Activated CD4-positive, alpha-beta T cell treated with anti-CD3 and anti-CD28 coated beads, Interleukin-2, Interleukin-4, amounts not matched to agents 100 ng/mL and 50 ng/mL, durations not matched to agents 16 hours and 8 hours (primary cell): ENCODE data around the gene STPG3.

Source experiments
- DNase-seq: peaks from one replicate; pipeline ENCODE4 v3.0.0-alpha.2; 2020; ENCODE audit warnings: low spot score

Gene STPG3

DNA sequence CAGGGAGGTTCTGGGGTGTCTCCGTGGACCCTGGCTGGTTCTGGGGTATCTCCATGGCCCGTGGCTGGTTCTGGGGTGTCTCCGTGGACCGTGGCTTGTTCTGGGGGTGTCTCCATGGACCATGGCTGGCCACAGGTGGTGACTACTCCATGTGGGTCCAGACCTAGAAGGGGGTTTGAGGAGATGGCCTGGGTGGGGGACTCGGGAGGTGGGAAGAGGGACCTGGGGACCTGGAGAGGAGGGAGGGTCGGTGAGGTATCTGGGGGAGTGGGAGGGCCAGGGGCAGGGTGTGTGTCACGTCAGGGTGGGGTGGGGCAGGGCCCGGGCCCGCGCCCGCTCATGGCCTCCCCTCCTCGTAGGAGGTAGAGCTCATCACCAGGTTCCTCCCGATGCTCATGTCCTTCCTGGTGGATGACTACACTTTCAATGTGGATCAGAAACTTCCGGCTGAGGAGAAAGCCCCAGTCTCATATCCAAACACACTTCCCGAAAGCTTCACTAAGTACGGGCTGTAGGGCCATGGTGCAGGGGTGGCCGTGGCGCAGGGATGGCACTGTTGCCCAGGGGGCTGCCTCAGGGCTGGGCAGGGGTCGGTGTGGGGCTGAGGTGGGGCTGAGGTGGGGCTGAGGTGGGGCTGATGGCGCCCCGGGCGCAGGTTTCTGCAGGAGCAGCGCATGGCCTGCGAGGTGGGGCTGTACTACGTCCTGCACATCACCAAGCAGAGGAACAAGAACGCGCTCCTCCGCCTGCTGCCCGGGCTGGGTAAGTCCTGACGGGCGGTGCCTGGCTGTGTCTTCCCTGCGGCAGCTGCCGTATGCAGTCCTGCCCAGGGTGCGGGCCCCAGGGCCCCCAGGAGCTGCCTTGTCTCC lies 15.7 kb downstream of the STPG3 start:
- no peak for DNase-seq

DNA sequence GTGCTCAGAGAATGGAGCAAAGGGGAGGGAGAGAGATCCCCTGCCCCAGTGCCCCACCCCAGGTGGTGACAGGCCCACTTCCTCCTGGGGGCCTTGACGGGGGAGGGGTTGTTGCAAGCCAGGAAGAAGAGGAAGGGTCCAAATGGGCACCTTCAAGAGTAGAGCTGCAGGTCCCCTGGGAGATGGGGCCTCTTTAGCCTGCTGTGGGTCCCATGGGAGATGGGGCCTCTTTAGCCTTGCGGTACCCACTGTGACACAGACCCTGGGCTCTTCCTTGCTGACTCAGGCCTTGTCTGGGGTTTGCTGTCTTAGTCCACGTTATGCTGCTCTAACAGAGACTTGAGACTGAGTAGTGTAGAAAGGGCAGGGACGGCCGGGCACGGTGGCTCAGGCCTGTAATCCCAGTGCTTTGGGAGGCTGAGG lies 16.9 kb downstream of the STPG3 start:
- DNase-seq = no peak

DNA sequence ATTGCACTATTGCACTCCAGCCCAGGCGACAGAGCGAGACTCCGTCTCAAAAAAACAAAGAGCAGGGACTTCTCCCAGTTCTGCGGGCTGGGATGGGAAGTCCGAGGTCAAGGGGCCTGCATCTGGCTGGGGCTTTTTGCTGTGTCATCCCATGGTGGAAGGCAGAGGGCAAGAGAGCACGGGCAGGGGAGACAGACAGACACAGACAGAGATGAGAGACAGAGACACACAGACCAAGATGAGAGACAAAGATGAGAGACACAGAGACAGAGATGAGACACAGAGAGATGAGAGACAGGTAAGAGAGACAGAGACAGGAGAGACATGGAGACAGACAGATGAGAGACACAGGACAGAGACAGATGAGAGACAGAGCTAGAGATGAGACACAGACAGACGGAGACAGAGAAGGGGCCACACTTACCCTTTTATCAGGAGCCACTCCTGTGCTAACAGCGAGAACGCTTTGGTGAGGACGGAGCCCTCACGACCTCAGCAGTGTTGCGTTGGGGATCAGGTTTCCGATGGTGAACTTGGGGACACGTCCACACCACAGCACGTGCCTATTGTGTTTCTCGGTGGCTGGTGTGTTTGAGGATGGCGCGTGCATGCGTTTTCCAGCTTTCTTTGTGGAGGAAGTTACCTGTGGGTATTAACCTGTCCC lies 17.6 kb downstream of the STPG3 start:
- no peak for DNase-seq

- DNase-seq = no peak
These were observed 18.2 kb downstream of the STPG3 start for GRCh38 chr9:137269231-137269772.

- DNase-seq = no peak
These were observed 20.0 kb downstream of the STPG3 start for GRCh38 chr9:137270929-137271695.

DNA sequence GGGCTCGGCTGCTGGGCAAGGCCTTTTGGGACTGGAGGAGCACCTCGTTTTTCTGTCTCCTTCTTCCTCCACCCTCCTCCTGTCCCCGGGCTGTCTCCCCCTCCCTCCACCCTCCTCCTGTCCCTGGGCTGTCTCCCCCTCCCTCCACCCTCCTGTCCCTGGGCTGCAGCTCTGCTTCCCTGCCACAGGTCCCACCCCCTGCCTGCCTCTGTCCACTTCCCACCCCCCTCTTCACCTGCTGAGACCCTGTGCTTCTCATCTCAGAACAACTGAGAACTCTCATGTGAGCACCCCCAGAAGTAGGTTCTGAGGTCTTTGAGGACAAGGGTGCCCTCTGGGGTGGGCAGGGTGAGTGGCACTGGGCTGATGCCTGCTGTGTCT lies 20.6 kb downstream of the STPG3 start:
- no peak for DNase-seq

DNA sequence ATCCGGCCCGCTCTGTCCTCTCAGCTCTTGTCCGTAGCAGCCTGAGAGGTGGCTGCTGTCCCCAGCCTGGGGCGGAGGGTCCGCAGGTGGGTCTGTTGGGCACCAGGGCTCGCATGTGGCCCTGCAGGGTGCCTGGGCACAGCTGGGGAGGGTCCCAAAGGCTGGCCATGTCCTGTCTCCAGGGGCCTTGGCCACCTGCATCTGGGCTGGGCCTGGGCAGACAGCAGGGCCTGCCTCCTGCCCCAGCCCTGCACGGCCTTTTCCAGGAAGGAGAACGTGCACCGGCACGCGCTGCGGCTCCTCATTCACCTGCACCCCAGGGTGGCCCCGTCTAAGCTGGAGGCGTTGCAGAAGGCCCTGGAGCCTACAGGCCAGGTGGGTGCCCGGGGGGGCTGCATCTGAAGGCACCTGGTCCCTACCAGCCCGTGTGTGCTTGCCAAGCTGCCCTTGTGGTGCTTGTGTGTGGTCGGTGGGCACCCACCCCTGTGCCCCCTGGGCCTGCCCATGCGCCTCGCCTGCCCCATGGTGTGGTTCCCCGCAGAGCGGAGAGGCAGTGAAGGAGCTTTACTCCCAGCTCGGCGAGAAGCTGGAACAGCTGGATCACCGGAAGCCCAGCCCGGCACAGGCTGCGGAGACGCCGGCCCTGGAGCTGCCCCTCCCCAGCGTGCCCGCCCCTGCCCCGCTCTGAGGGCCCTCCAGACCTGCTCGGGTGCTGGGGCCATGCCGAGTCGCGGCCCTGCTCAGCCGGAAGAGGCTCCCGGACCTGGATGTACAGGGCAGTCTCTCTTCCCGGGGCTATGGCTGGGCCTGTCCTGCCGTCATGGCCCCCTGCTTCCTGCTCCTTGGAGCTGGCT lies 21.4 kb downstream of the STPG3 start:
- no peak for DNase-seq

DNA sequence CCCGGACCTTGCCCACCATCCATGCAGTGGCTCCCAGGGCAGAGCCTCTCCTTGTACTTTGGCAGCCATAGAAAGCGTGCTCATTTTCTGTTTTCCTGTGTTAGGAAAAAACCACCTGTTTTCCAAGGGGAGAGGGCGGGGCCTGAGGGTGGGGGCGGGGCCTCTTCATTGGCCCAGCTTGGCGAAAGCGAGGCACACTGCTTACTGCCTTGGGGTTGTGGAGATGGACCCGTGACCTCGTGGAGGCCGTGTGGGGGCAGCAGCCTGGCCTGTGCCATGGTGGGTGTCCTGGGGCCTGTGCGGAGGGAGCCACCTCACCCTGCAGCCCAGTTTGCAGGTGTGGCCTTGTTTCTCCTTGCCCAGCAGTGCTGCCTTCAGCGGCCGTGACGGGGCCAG lies 22.0 kb downstream of the STPG3 start:
- no peak for DNase-seq

DNA sequence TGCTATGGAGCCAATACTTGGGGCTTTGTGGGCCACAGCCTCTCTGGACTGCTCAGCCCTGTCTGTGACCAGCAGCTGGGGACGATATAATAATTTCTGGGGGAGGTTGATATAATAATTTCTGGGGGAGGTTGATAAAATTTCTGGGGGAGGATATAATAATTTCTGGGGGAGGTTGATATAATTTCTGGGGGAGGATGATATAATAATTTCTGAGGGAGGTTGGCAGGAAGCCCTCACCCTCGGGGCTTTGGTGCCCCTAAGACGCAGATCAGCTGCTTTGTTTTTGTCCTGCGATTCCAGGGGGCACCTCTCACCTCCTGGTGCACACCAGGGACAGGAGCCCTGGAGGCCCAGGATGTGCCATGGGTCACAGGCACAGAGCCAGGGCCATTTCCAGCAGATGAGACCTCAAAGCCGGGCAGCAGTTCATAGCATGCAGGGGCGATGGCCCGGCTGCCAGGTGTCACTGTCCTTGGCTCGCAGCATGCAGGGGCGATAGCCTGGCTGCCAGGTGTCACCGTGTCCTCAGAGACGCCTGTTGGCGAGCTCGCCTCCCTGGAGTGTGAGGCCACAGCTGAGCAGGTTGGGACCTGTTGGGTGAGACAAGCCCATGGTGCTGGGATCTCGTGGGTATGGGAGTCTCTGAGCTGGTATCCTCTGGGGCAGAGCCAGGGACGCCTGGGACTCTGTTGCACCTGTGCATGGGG lies 22.7 kb downstream of the STPG3 start:
- no peak for DNase-seq

DNA sequence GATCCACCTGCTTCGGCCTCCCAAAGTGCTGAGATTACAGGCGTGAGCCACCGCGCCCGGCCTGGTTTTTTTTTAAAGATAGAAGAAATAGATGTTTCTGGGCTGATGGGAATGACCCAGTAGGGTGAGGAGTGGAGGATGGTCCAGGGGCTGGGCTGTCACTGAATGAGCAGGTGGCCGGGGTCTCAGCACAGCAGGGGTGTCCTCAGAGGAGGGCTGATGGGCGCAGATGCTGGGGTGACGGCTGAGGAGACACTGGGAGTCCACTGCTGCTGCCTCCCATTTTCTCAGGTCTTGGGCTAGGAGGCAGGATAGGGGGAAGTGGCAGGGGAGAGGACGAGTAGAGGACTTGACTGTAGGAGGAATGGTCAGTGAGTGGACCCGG lies 24.1 kb downstream of the STPG3 start:
- no peak for DNase-seq

DNA sequence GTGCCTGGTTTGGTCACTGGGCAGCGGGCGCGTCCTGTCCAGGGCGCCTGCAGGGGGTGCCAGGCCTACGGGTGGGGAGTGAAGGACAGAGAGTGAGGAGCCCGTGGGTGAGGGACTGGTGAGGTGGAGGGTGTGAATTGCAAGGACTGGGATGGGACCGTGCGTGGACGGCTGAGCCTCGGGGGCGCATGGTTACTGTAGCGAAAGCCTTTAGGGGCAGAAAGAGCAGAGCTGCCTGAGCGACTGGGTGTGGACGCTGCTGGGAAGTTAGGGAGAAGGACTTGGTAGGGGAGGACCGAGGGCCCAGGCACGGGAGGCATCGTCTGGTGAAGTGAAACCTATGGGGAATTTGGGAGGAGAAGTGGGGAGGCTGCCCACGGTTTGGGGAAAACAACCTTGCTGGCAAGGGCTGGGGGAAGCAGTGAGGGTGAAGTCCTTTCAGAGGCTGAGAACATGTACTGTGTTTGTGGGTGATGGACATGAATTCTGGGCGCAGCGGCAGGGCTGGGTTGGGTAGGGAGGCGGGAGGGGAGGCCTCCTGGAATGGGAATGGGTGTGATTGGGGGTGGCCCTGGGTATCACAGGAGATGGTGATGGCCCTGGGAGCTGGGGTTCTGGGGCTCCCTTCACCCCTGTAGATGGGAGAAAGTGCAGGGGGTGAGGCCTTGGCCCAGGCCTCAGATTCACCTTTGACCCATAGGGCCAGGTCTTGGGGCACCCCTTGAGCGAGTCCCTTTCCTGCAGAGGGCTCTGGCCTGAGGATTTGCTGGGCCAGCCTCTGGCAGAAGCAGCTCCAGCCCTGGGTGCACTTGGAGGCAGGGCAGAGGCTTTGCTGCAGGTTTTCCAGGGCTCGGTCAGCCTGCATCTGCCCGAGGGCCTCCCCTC lies 24.7 kb downstream of the STPG3 start:
- no peak for DNase-seq

DNA sequence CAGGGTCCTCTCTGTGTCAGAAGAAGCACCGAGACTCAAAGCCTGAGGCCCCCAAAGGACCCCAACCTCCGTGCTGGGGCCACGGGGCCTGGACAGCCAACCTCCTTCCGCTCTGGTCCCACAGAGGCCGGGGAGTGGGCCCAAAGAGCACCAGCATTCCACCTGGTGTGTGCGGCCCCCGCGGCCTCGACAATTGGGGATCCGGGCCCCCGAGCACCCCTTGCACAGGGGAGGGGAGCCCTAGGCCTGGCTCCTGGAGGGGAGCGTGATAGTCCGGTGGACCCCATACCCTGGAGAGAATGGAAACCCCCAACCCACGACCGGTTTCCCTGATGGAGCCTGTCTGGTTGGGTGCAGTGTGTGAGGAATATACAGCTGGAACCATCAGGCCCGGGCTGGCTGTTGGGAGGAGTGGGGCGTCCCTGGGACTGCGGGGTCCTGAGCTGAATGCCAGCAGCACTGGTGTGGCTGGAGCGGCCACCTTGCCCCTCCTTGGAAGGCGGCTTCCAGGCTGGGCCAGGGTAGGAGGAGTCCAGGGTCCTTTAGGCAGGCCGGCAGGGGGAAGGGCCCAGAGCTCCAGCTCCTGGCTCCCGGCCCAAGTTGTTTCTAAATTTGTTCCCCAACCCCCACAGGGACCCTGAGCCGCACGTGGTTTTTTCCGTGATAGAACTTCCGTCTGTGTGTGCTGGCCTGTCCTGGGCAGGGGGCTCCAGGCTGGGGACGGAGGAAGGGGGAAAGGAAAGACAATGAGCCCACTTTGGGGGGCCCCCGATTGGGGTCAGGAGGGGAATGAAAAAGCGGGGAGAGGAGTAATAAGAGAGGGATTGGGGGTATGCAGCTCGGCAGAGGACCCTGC lies 25.6 kb downstream of the STPG3 start:
- no peak for DNase-seq

DNA sequence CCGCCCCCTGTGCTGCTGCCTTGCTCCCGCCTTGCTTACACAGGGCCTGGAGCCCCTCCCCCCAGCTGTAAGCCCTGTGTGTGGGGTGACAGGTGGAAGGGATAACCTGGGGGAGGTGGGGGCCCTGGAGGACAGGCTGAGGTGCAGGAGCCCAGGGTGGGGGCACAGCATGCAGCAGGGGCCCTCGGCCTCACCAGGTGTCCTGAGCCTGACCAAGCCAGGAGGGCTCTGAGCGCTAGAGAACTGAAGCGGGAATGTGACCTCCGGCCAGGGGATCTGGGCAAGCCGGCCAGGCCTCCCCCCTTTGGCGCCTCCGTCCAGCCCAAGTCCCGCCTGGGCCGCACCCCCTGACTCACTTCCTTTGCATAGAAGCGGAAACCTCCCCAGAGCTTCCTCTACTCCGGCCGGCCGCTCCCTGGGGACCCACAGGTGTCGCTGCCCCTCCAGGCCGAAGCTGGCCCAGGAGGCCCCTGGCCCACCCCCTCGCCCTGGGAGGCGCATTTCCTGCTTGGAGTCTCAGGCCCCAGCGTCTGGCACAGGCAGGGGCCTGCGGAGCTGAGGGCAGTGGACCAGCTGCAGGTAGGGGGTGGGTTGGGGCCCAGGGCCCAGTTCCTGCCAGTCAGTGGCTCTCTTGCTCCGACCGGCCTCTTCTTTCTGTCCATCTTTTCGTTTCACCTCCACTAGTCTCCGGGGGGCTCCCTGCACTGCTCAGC lies 26.4 kb downstream of the STPG3 start, which contains the start of gene TOR4A:
TOR4A (plus strand) TSS at position 398 of the 713 bp plus-strand sequence. CDS start 964 bp downstream, outside the sequence.
- DNase-seq = peak; percentile 59

GRCh38 chr9:137278061-137278701 lies 27.1 kb downstream of the STPG3 start:
- DNase-seq = no peak

DNA sequence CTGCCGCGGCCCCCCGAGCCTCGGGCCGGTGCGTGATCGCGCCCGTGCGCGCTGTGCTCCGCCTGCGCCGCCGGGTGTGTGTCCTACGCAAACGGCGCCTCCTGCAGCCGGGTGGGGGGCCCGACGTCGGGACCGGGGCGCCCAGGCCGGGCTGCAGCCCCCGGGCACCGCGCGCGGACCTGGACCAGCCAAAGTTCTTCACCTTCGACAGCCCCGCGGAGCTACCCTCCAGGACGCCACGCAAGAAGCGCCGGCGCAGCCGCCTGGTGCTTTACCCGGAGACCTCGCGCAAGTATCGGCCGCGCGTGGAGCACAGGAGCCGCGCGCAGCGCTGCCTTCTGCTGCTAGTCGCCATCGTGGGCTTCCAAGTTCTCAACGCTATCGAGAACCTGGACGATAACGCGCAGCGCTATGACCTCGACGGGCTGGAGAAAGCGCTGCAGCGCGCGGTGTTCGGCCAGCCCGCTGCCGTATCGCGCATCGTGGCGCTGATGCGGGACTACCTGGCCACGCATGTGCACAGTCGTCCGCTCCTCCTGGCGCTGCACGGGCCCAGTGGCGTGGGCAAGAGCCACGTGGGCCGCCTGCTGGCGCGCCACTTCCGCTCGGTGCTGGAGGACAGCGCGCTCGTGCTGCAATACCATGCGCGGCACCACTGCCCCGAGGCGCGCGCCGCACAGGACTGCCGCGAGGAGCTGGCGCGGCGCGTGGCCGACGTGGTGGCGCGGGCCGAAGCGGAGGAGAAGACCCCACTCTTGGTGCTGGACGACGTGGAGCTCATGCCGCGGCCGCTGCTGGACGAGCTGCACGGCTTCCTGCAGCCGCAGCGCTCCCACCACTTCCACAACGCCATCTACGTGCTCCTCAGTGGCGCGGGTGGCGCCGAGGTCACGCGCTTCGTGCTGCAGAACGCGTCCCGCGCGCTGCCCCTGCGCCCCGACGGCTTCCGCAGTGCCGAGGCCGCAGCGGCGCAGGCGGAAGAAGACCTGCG lies 27.9 kb downstream of the STPG3 start:
- DNase-seq = no peak

DNA sequence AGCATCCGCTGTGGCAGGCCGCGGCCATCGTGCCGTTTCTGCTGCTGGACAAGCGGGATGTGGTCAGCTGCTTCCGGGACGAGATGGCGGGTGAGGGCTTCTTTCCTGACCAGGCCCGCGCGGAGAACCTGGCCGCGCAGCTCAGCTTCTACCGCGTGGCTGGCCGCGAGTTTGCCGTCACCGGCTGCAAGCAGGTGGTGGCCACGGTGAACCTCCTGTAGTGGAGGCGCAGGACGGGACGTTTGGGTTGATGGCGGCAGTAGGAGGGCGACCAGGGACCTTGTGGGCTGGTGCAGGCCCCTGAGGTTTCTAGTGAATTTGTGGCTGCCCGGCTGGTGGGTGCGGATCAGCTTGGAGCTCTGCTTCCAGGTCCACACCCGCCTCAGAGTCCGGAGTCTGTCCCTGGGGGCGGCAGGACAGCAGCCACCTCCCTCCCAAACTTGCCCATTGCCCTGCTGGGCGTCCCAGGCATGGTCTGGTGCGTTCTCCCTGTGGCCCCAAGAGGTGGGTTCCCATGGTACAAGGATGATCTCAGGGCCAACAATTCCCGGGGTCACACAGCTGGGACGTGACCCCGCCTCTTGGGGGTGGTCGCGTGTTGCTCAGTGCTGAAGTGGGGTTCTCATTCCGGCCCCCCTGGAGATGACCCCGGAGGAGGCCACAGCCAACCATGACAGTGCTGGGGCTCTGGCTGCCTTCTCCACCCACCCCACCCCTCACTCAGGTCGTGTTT lies 28.8 kb downstream of the STPG3 start:
- no peak for DNase-seq
